Neuronal stem cell (in vitro differentiated cells): ENCODE measurements around the gene ZNF587B.

Experiments used
- DNase-seq: peaks from one replicate; pipeline ENCODE4 v3.0.0-alpha.2; 2013; ENCODE audit warnings: low spot score
- H2AFZ ChIP-seq: one replicate; pipeline ENCODE4 v1.6.1; 2013; ENCODE audit warnings: mild to moderate bottlenecking, low read length, inconsistent platforms
- H2AK5ac ChIP-seq: 2 replicates; pipeline ENCODE4 v1.6.1; 2013; ENCODE audit warnings: low read depth, mild to moderate bottlenecking, inconsistent platforms, low read length, moderate library complexity, mixed read lengths
- H2BK120ac ChIP-seq: 2 replicates; pipeline ENCODE4 v1.6.1; 2013; ENCODE audit warnings: low read depth, mild to moderate bottlenecking, inconsistent platforms, low read length, moderate library complexity, mixed read lengths
- H2BK12ac ChIP-seq: one replicate; pipeline ENCODE4 v1.6.1; 2013; ENCODE audit warnings: low read length, inconsistent platforms
- H2BK15ac ChIP-seq: 2 replicates; pipeline ENCODE4 v1.6.1; 2013; ENCODE audit warnings: mild to moderate bottlenecking, low read length, inconsistent platforms, mixed read lengths
- H2BK5ac ChIP-seq: one replicate; pipeline ENCODE4 v1.6.1; 2013; ENCODE audit warnings: inconsistent platforms, mild to moderate bottlenecking, low read length, moderate library complexity
- H3K14ac ChIP-seq: one replicate; pipeline ENCODE4 v1.6.1; 2013; ENCODE audit warnings: low read length, inconsistent platforms
- H3K18ac ChIP-seq: 2 replicates; pipeline ENCODE4 v1.6.1; 2013; ENCODE audit warnings: low read length, inconsistent platforms
- H3K23ac ChIP-seq: 2 replicates; pipeline ENCODE4 v1.6.1; 2013; ENCODE audit warnings: low read depth, mild to moderate bottlenecking, mixed read lengths, low read length, inconsistent platforms; ENCODE audit not compliant: poor library complexity
- H3K27ac ChIP-seq: replicated peaks from 3 replicates; pipeline ENCODE4 v1.5.1; 2013; ENCODE audit warnings: low read length, inconsistent platforms
- H3K27me3 ChIP-seq, 3 experiments: 2 replicates each; pipeline ENCODE4 v1.6.1; 2013; ENCODE audit warnings: low read length in 3 of 3, mild to moderate bottlenecking in 2 of 3, inconsistent platforms in 1 of 3, low read depth in 1 of 3, mixed read lengths in 1 of 3, moderate library complexity in 1 of 3; ENCODE audit not compliant: control insufficient read depth in 3 of 3, insufficient read depth in 3 of 3
- H3K36me3 ChIP-seq, 2 donors: replicated peaks in 1 of 2; 2 replicates each; pipeline ENCODE4 v1.6.1; 2013; ENCODE audit warnings: low read length in 2 of 2; ENCODE audit not compliant: control insufficient read depth in 2 of 2, insufficient read depth in 2 of 2
- H3K4ac ChIP-seq: 2 replicates; pipeline ENCODE4 v1.6.1; 2013; ENCODE audit warnings: inconsistent platforms, mild to moderate bottlenecking, low read length, moderate library complexity
- H3K4me1 ChIP-seq, 2 donors: 1 replicate in 1 of 2; 2 replicates in 1 of 2; pipeline ENCODE4 v1.6.1; 2013; ENCODE audit warnings: low read length in 2 of 2, low read depth in 1 of 2; ENCODE audit not compliant: control insufficient read depth in 2 of 2, insufficient read depth in 1 of 2
- H3K4me2 ChIP-seq: one replicate; pipeline ENCODE4 v1.6.1; 2013; ENCODE audit warnings: mild to moderate bottlenecking, low read length, inconsistent platforms; ENCODE audit not compliant: insufficient read depth, poor library complexity, severe bottlenecking
- H3K4me3 ChIP-seq, 2 donors: 2 replicates each; pipeline ENCODE4 v1.5.1; 2013; ENCODE audit warnings: low read length in 2 of 2, mild to moderate bottlenecking in 2 of 2, inconsistent platforms in 1 of 2, moderate library complexity in 1 of 2
- H3K79me1 ChIP-seq: one replicate; pipeline ENCODE4 v1.6.1; 2013; ENCODE audit warnings: low read depth, mild to moderate bottlenecking, inconsistent platforms, low read length, moderate library complexity
- H3K9ac ChIP-seq: one replicate; pipeline ENCODE4 v1.6.1; 2013; ENCODE audit warnings: mild to moderate bottlenecking, low read depth, low read length, inconsistent platforms; ENCODE audit not compliant: poor library complexity
- H3K9me3 ChIP-seq, 2 donors: replicated peaks in 1 of 2; 2 replicates each; pipeline versions ENCODE3 to v1.6.1; 2013; ENCODE audit warnings: low read length in 2 of 2, mild to moderate bottlenecking in 2 of 2, inconsistent platforms in 1 of 2, low read depth in 1 of 2, mixed read lengths in 1 of 2, moderate library complexity in 1 of 2; ENCODE audit not compliant: control insufficient read depth in 2 of 2, insufficient read depth in 1 of 2
- H4K8ac ChIP-seq: one replicate; pipeline ENCODE4 v1.6.1; 2013; ENCODE audit warnings: low read depth, mild to moderate bottlenecking, inconsistent platforms, low read length, moderate library complexity
- H4K91ac ChIP-seq: one replicate; pipeline ENCODE4 v1.6.1; 2013; ENCODE audit warnings: low read length, low read depth, mild to moderate bottlenecking, inconsistent platforms; ENCODE audit not compliant: poor library complexity
- WGBS, 2 donors: extraction: QIAGEN DNeasy Blood & Tissue Kit; methylation state at CpG; one replicate each; pipeline ENCODE4 v1.1.7; 2013; ENCODE audit warnings: missing lambda C conversion rate in 2 of 2, mixed read lengths in 1 of 2; ENCODE audit not compliant: insufficient read length in 2 of 2, insufficient replicate concordance in 1 of 2; ENCODE audit errors: extremely low coverage in 2 of 2; 5-methylcytosine and 5-hydroxymethylcytosine counted together

ZNF587B gene

DNA sequence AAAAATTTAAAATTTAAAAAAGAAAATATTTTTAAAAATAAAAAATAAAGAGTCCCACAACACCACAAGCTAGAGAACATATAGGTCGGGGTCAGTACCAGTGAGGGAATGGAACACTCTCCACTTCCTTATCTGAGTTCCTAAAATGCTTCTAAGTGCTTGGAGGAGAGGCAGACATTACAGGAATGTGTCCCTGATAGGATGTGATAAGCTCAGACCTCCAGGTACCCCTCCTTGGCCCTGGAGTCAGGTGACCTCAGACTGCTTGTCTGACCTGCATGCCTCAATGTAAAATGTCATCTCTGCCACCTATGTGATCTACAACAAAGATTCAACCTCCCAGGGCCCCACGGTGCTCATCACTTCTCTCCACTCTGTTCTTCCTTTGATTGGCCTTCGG, 55.9 kb downstream of the ZNF587B start:
- Histone ChIP-seq H2BK15ac (no peak overlapping the region), H3K4me1 (peaks cover 1 to 3% of the 10 kb centered on the region in 2 donors), H2AK5ac (no peak overlapping the region), H3K23ac (no peak overlapping the region), H2BK12ac (no peak overlapping the region), H4K91ac (no peak overlapping the region), H2BK120ac (no peak overlapping the region), H2BK5ac (no peak overlapping the region), H3K9ac (no peak overlapping the region), H3K79me1 (no peaks in the 10 kb centered on the region), H3K27me3 (no peaks in the 10 kb centered on the region), H3K18ac (no peak overlapping the region), H3K4ac (no peak overlapping the region), H3K4me2 (no peak overlapping the region), H3K14ac (no peak overlapping the region), H4K8ac (no peak overlapping the region), H3K4me3 (no peak overlapping the region), H3K27ac (no peak overlapping the region), H3K36me3 (peaks cover 6 to 46% of the 10 kb centered on the region in 2 donors), H2AFZ (no peak overlapping the region), H3K9me3 (peaks cover 0 to 49% of the 10 kb centered on the region in 2 donors)
- no CpG with 5 or more reads among the region's 3 CpGs for WGBS, 2 donors
- DNase-seq, result no peak

- Histone ChIP-seq H3K14ac (no peak overlapping the region), H3K79me1 (no peaks in the 10 kb centered on the region), H2BK120ac (no peak overlapping the region), H4K8ac (no peak overlapping the region), H3K4me1 (peaks cover 1 to 3% of the 10 kb centered on the region in 2 donors), H4K91ac (no peak overlapping the region), H3K4me2 (peak overlapping the region; percentile 35), H2BK15ac (no peak overlapping the region), H3K9me3 (peaks cover 0 to 49% of the 10 kb centered on the region in 2 donors), H3K23ac (no peak overlapping the region), H3K9ac (no peak overlapping the region), H3K4me3 (peak overlapping the region; percentile 24 to 65), H3K36me3 (peaks cover 6 to 46% of the 10 kb centered on the region in 2 donors), H3K27ac (peak overlapping the region; percentile 65), H3K4ac (no peak overlapping the region), H2BK5ac (no peak overlapping the region), H2BK12ac (no peak overlapping the region), H2AK5ac (no peak overlapping the region), H3K27me3 (no peaks in the 10 kb centered on the region), H3K18ac (no peak overlapping the region), H2AFZ (no peak overlapping the region)
- no CpG with 5 or more reads among the region's 6 CpGs for WGBS, 2 donors
- DNase-seq, result peak; percentile 17
Measured at GRCh38 chr19:57887195-57887941, 57.3 kb downstream of the ZNF587B start.

DNA sequence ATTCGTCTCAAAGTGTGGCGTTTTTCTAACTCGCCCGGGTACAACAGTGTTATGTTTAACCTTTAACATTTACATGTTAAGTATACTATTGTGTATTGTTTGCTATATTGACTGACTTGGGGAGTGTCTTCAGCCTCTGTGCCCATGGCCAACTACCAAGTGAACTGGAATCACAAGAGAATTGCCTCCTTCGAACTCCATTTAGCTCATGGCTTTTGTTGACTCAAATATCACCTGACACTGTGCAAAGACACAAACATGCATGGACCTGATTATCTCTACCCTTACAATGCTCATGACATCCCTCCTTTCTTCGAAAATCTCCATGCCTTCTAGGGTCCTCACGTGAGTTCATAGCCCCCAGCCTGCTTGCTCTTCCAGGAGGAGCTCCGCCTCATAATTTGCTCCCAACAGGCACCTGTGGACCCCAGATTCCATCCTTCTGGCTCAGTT, 58.0 kb downstream of the ZNF587B start:
- Histone ChIP-seq H3K23ac (no peak overlapping the region), H3K79me1 (no peaks in the 10 kb centered on the region), H2BK5ac (peak overlapping the region; percentile 83), H3K9ac (peak overlapping the region; percentile 94), H4K91ac (no peak overlapping the region), H3K4me2 (peak overlapping the region; percentile 66), H3K18ac (no peak overlapping the region), H3K4me3 (peak overlapping the region; percentile 65 to 90), H4K8ac (no peak overlapping the region), H2AK5ac (no peak overlapping the region), H2AFZ (peak overlapping the region; percentile 84), H2BK15ac (no peak overlapping the region), H3K4me1 (peaks cover 1 to 3% of the 10 kb centered on the region in 2 donors), H3K4ac (no peak overlapping the region), H2BK120ac (no peak overlapping the region), H2BK12ac (no peak overlapping the region), H3K36me3 (peaks cover 6 to 41% of the 10 kb centered on the region in 2 donors), H3K27ac (peak overlapping the region; percentile 76), H3K27me3 (no peaks in the 10 kb centered on the region), H3K14ac (no peak overlapping the region), H3K9me3 (peaks cover 0 to 44% of the 10 kb centered on the region in 2 donors)
- no peak for DNase-seq
- WGBS, 2 donors, result no CpG with 5 or more reads among the region's 8 CpGs

GRCh38 chr19:57888560-57889231, 58.6 kb downstream of the ZNF587B start, which contains the start of gene ZNF814:
TSS of gene ZNF814 (minus strand) at chr19:57889037. CDS start at chr19:57888802, 235 bp downstream.
- no peak within 1 kb of the TSS for H3K4ac ChIP-seq
- peak within 1 kb of the TSS; percentile 65 to 90 for H3K4me3 ChIP-seq
- H3K23ac ChIP-seq, result peak within 1 kb of the TSS; percentile 86
- no peak within 1 kb of the TSS for H2BK12ac ChIP-seq
- H3K9ac ChIP-seq, result peak within 1 kb of the TSS; percentile 94
- H3K4me2 ChIP-seq, result peak within 1 kb of the TSS; percentile 66
- H2AK5ac ChIP-seq, result peak within 1 kb of the TSS; percentile 52
- H4K8ac ChIP-seq, result no peak within 1 kb of the TSS
- peak within 1 kb of the TSS; percentile 83 for H2BK5ac ChIP-seq
- peaks cover 0 to 44% of the 10 kb centered on the region in 2 donors for H3K9me3 ChIP-seq
- peak within 1 kb of the TSS; percentile 92 for H3K14ac ChIP-seq
- no peaks in the 10 kb centered on the region for H3K27me3 ChIP-seq
- peak within 1 kb of the TSS; percentile 84 for H2AFZ ChIP-seq
- no peak within 1 kb of the TSS for H2BK120ac ChIP-seq
- peaks cover 1 to 3% of the 10 kb centered on the region in 2 donors for H3K4me1 ChIP-seq
- peak; percentile 86 for DNase-seq
- peak within 1 kb of the TSS; percentile 76 for H3K27ac ChIP-seq
- no peak within 1 kb of the TSS for H4K91ac ChIP-seq
- H3K79me1 ChIP-seq, result no peaks in the 10 kb centered on the region
- peaks cover 6 to 37% of the 10 kb centered on the region in 2 donors for H3K36me3 ChIP-seq
- H2BK15ac ChIP-seq, result peak within 1 kb of the TSS; percentile 71
- no CpG with 5 or more reads among the region's 43 CpGs for WGBS, 2 donors
- peak within 1 kb of the TSS; percentile 98 for H3K18ac ChIP-seq
